WTC11 (cell line): ENCODE data around the gene TRMT2A. TPM values are rescaled to one million over a fixed set of nuclear protein-coding genes. Genes with fewer than 3 reads are reported as not detected.

Experiments
- CREM ChIP-seq: sonication (generic); formaldehyde crosslinking; IDR thresholded peaks from 2 replicates; pipeline ENCODE4 v1.8.1; 2022; ENCODE audit warnings: mild to moderate bottlenecking, missing genetic modification reagents, moderate library complexity
- FOXK1 ChIP-seq: sonication (generic); formaldehyde crosslinking; IDR thresholded peaks from 2 replicates; pipeline ENCODE4 v1.8.0; 2022; ENCODE audit warnings: mild to moderate bottlenecking, moderate library complexity, missing genetic modification reagents
- FOXP1 ChIP-seq: sonication (generic); formaldehyde crosslinking; IDR thresholded peaks from 2 replicates; pipeline ENCODE4 v1.8.0; 2022; ENCODE audit warnings: missing genetic modification reagents, mild to moderate bottlenecking, moderate library complexity, borderline replicate concordance
- GRHL2 ChIP-seq: fragments of 250-450 bp; sonication (Bioruptor Pico); IDR thresholded peaks from 2 replicates; pipeline ENCODE4 v1.8.0; 2022; ENCODE audit warnings: mild to moderate bottlenecking, moderate library complexity; ENCODE audit not compliant: insufficient replicate concordance, severe bottlenecking
- JAZF1 ChIP-seq: fragments of 250-450 bp; sonication (Bioruptor Pico); IDR thresholded peaks from 2 replicates; pipeline ENCODE4 v1.9.0; 2021; ENCODE audit warnings: moderate library complexity, mild to moderate bottlenecking, inconsistent platforms
- MXD4 ChIP-seq: fragments of 250-450 bp; sonication (Bioruptor Pico); IDR thresholded peaks from 2 replicates; pipeline ENCODE4 v1.8.0; 2021; ENCODE audit warnings: mild to moderate bottlenecking, moderate library complexity, borderline replicate concordance
- MYBL2 ChIP-seq: sonication (generic); formaldehyde crosslinking; IDR thresholded peaks from 2 replicates; pipeline ENCODE4 v1.8.1; 2023; ENCODE audit warnings: mild to moderate bottlenecking, moderate library complexity, missing genetic modification reagents
- NFYB ChIP-seq: sonication (generic); formaldehyde crosslinking; conservative IDR thresholded peaks from 2 replicates; pipeline ENCODE4 v1.8.0; 2022; ENCODE audit warnings: low read depth, missing genetic modification reagents
- NR1H2 ChIP-seq: sonication (generic); formaldehyde crosslinking; IDR thresholded peaks from 2 replicates; pipeline ENCODE4 v1.9.0; 2021; ENCODE audit warnings: mild to moderate bottlenecking, moderate library complexity, missing genetic modification reagents
- SOX15 ChIP-seq: fragments of 250-450 bp; sonication (Bioruptor Pico); IDR thresholded peaks from 2 replicates; pipeline ENCODE4 v1.9.0; 2021; ENCODE audit warnings: mild to moderate bottlenecking
- TP53 ChIP-seq: sonication (generic); formaldehyde crosslinking; IDR thresholded peaks from 2 replicates; pipeline ENCODE4 v1.8.1; 2023; ENCODE audit warnings: mild to moderate bottlenecking, missing genetic modification reagents
- ZNF121 ChIP-seq: sonication (generic); formaldehyde crosslinking; IDR thresholded peaks from 2 replicates; pipeline ENCODE4 v1.8.0; 2023; ENCODE audit warnings: missing genetic modification reagents
- ZNF138 ChIP-seq: sonication (generic); formaldehyde crosslinking; conservative IDR thresholded peaks from 2 replicates; pipeline ENCODE4 v1.8.1; 2022; ENCODE audit warnings: mild to moderate bottlenecking, moderate library complexity, missing genetic modification reagents
- ZNF219 ChIP-seq: sonication (generic); formaldehyde crosslinking; IDR thresholded peaks from 2 replicates; pipeline ENCODE4 v1.8.0; 2023; ENCODE audit warnings: missing genetic modification reagents, mild to moderate bottlenecking, borderline replicate concordance
- ZNF232 ChIP-seq: sonication (generic); formaldehyde crosslinking; IDR thresholded peaks from 2 replicates; pipeline ENCODE4 v1.8.0; 2022; ENCODE audit warnings: mild to moderate bottlenecking, missing genetic modification reagents
- ZNF317 ChIP-seq: sonication (generic); formaldehyde crosslinking; IDR thresholded peaks from 2 replicates; pipeline ENCODE4 v1.8.1; 2023; ENCODE audit warnings: low read depth, mild to moderate bottlenecking, moderate library complexity, missing genetic modification reagents, borderline replicate concordance
- ZNF416 ChIP-seq: fragments of 250-450 bp; sonication (Bioruptor Pico); IDR thresholded peaks from 2 replicates; pipeline ENCODE4 v1.9.0; 2021; ENCODE audit warnings: mild to moderate bottlenecking, inconsistent platforms
- ZNF423 ChIP-seq: fragments of 250-450 bp; sonication (Bioruptor Pico); IDR thresholded peaks from 2 replicates; pipeline ENCODE4 v2.1.2; 2022; ENCODE audit warnings: mild to moderate bottlenecking, moderate library complexity
- total RNA-seq: library from RNA; stranded (reverse); gene quantifications from 3 replicates; pipeline ENCODE4 v1.2.3, GENCODE V29; 2021
- TF ChIP-seq, protein P1 (sequence below): fragments of 250-450 bp; sonication (Bioruptor Pico); IDR thresholded peaks from 2 replicates; pipeline ENCODE4 v1.9.0; 2021; ENCODE audit warnings: moderate library complexity, mild to moderate bottlenecking, inconsistent platforms, borderline replicate concordance
- TF ChIP-seq, protein P2 (sequence below): sonication (generic); formaldehyde crosslinking; IDR thresholded peaks from 2 replicates; pipeline ENCODE4 v1.8.1; 2023; ENCODE audit warnings: mild to moderate bottlenecking, missing genetic modification reagents, moderate library complexity
- TF ChIP-seq, protein P3 (sequence below): sonication (generic); formaldehyde crosslinking; IDR thresholded peaks from 2 replicates; pipeline ENCODE4 v1.8.0; 2022; ENCODE audit warnings: mild to moderate bottlenecking, missing genetic modification reagents
- TF ChIP-seq, protein P4 (sequence below): fragments of 250-450 bp; sonication (Bioruptor Pico); IDR thresholded peaks from 2 replicates; pipeline ENCODE4 v1.8.0; 2021; ENCODE audit warnings: mild to moderate bottlenecking
- TF ChIP-seq, protein P5 (sequence below): sonication (generic); formaldehyde crosslinking; IDR thresholded peaks from 2 replicates; pipeline ENCODE4 v1.8.1; 2023; ENCODE audit warnings: mild to moderate bottlenecking, missing genetic modification reagents, moderate library complexity
- TF ChIP-seq, protein P6 (sequence below): fragments of 250-450 bp; sonication (Bioruptor Pico); IDR thresholded peaks from 2 replicates; pipeline ENCODE4 v1.9.0; 2021; ENCODE audit warnings: mild to moderate bottlenecking
- TF ChIP-seq, protein P7 (sequence below): sonication (generic); formaldehyde crosslinking; IDR thresholded peaks from 2 replicates; pipeline ENCODE4 v1.8.0; 2022; ENCODE audit warnings: mild to moderate bottlenecking, missing genetic modification reagents
- TF ChIP-seq, protein P8 (sequence below): sonication (generic); formaldehyde crosslinking; conservative IDR thresholded peaks from 2 replicates; pipeline ENCODE4 v1.8.1; 2023; ENCODE audit warnings: mild to moderate bottlenecking, low read depth, missing genetic modification reagents, moderate library complexity

The TRMT2A gene
- total RNA-seq, 1 experiment from 2014 or later, result 68.6 TPM

DNA sequence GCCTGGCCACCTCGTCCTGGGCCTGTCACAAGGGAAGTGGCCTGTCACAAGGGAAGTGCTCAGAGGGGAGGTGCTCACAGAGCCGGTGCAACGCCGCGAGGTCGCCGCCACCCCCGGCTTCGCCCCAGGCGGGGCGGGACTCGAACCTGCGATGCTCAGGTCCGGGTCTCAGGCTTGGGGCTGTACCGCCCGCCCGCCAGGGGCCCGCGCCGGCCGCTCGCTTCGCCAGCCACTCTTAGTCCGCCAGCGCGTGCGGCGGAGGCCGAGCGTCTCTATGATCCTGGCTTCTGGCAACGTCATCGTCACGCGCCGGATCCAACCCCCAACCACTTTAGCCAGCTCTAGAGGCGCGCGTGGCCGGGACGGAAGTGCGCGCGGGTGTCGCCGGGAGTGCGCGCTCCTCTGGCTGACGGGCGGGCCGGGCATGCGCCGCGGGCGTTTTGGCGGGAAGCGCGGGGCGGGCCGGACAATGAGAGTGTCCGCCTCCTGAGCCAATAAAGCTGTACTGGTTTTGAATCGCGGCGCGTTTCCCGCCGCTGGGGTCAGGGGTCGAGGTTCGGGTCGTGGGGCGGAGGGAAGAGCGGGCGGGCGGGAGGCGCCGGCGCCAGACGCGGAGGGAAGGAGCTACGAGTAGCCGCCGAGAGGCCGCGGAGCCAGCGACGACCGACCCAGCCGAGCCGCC is at the start of gene TRMT2A (continued):
- TF ChIP-seq ZNF138, result no peak
- TF ChIP-seq, protein P1, sequence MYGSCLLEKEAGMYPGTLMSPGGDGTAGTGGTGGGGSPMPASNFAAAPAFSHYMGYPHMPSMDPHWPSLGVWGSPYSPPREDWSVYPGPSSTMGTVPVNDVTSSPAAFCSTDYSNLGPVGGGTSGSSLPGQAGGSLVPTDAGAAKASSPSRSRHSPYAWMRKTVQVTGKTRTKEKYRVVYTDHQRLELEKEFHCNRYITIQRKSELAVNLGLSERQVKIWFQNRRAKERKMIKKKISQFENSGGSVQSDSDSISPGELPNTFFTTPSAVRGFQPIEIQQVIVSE (CRISPR knock-in tag), result no peak
- TF ChIP-seq, protein P2, sequence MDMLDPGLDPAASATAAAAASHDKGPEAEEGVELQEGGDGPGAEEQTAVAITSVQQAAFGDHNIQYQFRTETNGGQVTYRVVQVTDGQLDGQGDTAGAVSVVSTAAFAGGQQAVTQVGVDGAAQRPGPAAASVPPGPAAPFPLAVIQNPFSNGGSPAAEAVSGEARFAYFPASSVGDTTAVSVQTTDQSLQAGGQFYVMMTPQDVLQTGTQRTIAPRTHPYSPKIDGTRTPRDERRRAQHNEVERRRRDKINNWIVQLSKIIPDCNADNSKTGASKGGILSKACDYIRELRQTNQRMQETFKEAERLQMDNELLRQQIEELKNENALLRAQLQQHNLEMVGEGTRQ (CRISPR knock-in tag), result no peak
- no peak for TF ChIP-seq ZNF121
- peak; percentile 47; the same call in 1 of the 2 replicates for TF ChIP-seq NFYB
- TF ChIP-seq, protein P3, sequence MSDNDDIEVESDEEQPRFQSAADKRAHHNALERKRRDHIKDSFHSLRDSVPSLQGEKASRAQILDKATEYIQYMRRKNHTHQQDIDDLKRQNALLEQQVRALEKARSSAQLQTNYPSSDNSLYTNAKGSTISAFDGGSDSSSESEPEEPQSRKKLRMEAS (CRISPR knock-in tag), result peak; percentile 98
- TF ChIP-seq, protein P4, sequence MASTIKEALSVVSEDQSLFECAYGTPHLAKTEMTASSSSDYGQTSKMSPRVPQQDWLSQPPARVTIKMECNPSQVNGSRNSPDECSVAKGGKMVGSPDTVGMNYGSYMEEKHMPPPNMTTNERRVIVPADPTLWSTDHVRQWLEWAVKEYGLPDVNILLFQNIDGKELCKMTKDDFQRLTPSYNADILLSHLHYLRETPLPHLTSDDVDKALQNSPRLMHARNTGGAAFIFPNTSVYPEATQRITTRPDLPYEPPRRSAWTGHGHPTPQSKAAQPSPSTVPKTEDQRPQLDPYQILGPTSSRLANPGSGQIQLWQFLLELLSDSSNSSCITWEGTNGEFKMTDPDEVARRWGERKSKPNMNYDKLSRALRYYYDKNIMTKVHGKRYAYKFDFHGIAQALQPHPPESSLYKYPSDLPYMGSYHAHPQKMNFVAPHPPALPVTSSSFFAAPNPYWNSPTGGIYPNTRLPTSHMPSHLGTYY, result no peak
- TF ChIP-seq JAZF1 (CRISPR knock-in tag), result no peak
- TF ChIP-seq CREM (CRISPR knock-in tag), result peak; percentile 99
- no peak for TF ChIP-seq ZNF416 (CRISPR knock-in tag)
- TF ChIP-seq ZNF219 (CRISPR knock-in tag), result no peak
- TF ChIP-seq, protein P5, sequence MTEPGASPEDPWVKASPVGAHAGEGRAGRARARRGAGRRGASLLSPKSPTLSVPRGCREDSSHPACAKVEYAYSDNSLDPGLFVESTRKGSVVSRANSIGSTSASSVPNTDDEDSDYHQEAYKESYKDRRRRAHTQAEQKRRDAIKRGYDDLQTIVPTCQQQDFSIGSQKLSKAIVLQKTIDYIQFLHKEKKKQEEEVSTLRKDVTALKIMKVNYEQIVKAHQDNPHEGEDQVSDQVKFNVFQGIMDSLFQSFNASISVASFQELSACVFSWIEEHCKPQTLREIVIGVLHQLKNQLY (CRISPR knock-in tag), result no peak
- peak; percentile 41; the same call in 1 of the 2 replicates for TF ChIP-seq FOXP1 (CRISPR knock-in tag)
- TF ChIP-seq GRHL2 (CRISPR knock-in tag), result no peak
- TF ChIP-seq MYBL2 (CRISPR knock-in tag), result peak; percentile 96
- 0 out of 2 replicates have a peak, but pooled peaks have one; percentile 52 for TF ChIP-seq ZNF232 (CRISPR knock-in tag)
- TF ChIP-seq, protein P6, sequence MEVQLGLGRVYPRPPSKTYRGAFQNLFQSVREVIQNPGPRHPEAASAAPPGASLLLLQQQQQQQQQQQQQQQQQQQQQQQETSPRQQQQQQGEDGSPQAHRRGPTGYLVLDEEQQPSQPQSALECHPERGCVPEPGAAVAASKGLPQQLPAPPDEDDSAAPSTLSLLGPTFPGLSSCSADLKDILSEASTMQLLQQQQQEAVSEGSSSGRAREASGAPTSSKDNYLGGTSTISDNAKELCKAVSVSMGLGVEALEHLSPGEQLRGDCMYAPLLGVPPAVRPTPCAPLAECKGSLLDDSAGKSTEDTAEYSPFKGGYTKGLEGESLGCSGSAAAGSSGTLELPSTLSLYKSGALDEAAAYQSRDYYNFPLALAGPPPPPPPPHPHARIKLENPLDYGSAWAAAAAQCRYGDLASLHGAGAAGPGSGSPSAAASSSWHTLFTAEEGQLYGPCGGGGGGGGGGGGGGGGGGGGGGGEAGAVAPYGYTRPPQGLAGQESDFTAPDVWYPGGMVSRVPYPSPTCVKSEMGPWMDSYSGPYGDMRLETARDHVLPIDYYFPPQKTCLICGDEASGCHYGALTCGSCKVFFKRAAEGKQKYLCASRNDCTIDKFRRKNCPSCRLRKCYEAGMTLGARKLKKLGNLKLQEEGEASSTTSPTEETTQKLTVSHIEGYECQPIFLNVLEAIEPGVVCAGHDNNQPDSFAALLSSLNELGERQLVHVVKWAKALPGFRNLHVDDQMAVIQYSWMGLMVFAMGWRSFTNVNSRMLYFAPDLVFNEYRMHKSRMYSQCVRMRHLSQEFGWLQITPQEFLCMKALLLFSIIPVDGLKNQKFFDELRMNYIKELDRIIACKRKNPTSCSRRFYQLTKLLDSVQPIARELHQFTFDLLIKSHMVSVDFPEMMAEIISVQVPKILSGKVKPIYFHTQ (CRISPR knock-in tag), result no peak
- TF ChIP-seq, protein P7, sequence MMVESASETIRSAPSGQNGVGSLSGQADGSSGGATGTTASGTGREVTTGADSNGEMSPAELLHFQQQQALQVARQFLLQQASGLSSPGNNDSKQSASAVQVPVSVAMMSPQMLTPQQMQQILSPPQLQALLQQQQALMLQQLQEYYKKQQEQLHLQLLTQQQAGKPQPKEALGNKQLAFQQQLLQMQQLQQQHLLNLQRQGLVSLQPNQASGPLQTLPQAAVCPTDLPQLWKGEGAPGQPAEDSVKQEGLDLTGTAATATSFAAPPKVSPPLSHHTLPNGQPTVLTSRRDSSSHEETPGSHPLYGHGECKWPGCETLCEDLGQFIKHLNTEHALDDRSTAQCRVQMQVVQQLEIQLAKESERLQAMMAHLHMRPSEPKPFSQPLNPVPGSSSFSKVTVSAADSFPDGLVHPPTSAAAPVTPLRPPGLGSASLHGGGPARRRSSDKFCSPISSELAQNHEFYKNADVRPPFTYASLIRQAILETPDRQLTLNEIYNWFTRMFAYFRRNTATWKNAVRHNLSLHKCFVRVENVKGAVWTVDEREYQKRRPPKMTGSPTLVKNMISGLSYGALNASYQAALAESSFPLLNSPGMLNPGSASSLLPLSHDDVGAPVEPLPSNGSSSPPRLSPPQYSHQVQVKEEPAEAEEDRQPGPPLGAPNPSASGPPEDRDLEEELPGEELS, result peak; percentile 21; the same call in 1 of the 2 replicates
- TF ChIP-seq MXD4 (CRISPR knock-in tag), result no peak
- no peak for TF ChIP-seq ZNF317 (CRISPR knock-in tag)
- peak; percentile 95 for TF ChIP-seq FOXK1
- no peak for TF ChIP-seq SOX15
- no peak for TF ChIP-seq NR1H2 (CRISPR knock-in tag)
- TF ChIP-seq ZNF423 (CRISPR knock-in tag), result no peak
- TF ChIP-seq, protein P8, sequence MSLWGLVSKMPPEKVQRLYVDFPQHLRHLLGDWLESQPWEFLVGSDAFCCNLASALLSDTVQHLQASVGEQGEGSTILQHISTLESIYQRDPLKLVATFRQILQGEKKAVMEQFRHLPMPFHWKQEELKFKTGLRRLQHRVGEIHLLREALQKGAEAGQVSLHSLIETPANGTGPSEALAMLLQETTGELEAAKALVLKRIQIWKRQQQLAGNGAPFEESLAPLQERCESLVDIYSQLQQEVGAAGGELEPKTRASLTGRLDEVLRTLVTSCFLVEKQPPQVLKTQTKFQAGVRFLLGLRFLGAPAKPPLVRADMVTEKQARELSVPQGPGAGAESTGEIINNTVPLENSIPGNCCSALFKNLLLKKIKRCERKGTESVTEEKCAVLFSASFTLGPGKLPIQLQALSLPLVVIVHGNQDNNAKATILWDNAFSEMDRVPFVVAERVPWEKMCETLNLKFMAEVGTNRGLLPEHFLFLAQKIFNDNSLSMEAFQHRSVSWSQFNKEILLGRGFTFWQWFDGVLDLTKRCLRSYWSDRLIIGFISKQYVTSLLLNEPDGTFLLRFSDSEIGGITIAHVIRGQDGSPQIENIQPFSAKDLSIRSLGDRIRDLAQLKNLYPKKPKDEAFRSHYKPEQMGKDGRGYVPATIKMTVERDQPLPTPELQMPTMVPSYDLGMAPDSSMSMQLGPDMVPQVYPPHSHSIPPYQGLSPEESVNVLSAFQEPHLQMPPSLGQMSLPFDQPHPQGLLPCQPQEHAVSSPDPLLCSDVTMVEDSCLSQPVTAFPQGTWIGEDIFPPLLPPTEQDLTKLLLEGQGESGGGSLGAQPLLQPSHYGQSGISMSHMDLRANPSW (CRISPR knock-in tag), result no peak
- TF ChIP-seq TP53 (CRISPR knock-in tag), result no peak
